ENCODE data around the gene SPTBN4. TPM values are rescaled to one million over a fixed set of nuclear protein-coding genes. Genes with fewer than 3 reads are reported as not detected.
"Not testable (repeated sequence)": the region's sequence is repeated elsewhere in the genome, so short reads cannot be mapped to it uniquely, and the experiment has no call there.

Gene SPTBN4
- total RNA-seq, 1 donor from 2014 or later = 1.3 TPM

DNA sequence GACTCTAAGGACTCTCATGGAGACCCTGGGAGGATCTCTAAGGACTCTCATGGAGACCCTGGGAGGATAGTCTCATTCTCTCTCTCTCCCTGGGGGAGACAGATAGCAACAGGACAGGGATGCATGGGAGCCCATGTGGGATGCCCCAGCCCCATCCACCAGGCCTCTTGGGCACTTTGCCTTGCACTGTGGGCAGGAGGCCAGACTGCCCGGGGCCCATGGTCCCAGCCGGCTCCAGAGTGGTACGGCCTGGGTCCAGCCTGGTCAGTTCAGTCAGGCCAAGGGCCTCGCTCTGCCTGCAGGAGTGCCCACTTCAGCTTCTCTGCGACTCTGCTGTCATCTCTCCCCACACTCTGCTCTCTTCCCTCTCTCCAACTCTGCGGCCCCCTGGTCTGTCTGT is 61.3 kb downstream of the SPTBN4 start:
- no peak for DNase-seq (ENCODE audit: low read depth)

DNA sequence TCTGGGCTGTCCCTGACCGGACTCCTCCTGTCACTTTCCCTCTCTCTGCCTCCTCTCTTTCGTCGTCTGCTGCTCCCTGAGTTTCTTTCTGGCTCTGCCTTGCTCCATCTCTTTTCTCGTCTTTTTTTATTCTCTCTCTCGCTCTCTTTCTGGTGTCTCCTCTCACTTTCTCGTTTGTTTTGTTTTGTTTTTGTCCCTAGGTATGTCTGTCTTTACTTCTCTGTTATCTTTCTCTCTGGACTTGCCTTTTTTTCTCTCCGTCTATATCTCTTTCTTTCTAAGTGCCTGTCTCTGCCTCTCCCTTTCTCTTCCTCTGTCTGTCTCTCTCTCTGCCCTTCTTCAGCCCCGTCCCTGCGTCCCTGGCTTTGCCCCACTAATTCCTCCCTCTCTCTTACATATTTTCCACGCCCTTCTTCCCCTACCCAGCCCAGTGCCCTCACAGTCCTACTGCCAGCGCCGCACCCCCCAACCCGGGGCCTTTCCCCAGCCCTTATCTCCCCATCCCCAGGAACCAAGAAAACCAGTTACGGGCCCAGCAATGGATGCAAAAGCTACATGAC is 61.8 kb downstream of the SPTBN4 start:
- DNase-seq (ENCODE audit: low read depth) = no peak

DNA sequence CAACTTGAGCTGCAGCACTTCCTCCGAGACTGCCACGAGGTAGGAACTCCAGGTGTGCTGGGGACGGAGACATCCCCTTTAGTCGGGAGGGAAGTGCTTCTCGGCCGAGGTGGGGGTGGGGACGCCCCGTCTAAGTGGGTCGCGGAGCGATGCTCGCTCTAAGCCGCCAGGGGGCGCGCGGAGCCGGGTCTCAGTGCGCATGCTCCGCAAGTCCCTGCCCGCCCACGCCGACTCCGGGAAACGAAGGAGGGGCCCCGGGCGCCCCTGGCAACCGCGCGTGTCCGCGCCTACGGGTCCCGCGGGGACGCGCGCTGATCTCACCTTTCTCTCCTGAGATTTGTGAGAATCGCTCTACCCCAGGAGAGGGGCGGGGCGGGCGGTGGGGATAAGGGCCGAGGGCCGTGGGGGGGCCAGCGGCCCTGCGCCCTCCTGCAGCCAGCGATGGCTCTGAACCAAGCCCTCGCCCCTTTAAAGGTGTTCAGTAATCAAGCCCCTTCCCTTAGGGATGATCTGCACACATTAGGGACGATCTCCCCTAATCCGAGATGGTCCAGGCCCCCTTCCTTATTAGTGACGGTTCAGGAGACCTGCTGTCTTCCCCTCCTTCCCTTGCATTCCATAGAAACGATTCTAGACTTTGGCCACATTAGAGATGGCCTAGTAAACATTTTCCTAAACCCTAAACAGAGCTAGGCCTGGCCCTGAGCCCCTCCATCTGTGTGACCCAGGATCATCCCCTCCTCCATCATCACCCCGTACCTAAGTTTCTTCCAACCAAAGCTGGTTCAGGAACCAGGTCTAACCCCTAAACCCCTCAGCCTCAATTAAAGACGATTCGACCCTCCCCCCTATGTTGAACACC is 62.5 kb downstream of the SPTBN4 start:
- DNase-seq (ENCODE audit: low read depth) = peak; percentile 72

DNA sequence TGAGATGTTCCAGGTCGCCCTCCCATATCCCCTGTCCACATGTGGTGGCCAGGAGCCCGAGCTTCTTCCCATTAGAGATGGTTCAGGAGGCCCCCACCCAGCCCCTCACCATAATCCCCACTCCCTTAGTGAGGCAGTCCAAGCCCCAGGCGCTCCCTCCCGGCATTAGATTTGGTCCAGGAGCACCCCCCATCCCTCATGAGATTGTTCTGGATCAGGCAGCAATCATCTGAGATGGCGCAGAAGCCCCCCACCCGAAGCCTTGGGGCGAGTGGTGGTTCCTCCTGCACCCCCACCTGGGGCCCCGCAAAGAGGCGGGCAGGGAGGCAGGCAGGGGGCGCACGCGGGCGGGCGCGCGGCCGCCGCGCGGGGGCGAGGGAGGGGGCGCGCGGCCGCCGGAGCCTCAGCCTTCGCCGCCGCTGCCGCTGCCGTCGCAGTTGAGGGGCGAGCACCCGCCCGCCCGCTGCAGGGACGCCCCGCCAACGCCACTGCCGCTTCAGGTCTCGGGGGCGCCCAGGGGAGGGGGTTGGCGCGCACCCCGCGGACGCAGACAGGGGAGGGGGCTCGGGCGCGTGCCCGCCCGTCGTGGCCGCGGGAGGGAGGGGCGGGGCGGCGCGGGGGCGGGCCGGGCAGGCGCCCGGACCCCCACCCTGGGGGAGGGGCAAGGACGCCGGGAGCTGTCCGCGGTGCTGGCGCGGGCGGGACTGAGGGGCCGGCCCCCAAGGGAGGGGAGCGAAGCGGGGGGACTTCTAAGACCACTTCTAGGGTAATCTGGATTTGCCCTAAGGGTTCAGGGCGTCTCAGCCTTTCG is 63.5 kb downstream of the SPTBN4 start:
- DNase-seq (ENCODE audit: low read depth) = no peak

DNA sequence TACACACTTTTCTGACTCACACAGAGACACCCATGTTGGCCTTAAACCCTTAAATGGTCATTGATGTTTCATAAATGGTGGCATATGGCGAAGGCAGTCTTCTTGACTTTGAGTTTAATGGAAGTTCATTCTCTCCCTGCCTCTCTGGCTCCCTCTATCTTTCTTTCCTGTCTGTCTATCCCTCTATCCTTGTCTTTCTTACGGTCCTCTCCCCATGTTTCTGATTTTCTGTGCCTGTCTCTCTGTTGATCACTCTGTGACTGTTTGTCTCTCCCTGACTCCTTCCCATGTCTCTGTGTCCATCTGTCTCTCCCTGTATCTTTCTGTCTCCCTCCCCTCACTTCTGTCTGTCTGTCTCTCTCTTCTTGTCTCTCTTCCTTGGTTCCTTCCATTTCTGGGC is 66.7 kb downstream of the SPTBN4 start:
- DNase-seq (ENCODE audit: low read depth) = no peak

DNA sequence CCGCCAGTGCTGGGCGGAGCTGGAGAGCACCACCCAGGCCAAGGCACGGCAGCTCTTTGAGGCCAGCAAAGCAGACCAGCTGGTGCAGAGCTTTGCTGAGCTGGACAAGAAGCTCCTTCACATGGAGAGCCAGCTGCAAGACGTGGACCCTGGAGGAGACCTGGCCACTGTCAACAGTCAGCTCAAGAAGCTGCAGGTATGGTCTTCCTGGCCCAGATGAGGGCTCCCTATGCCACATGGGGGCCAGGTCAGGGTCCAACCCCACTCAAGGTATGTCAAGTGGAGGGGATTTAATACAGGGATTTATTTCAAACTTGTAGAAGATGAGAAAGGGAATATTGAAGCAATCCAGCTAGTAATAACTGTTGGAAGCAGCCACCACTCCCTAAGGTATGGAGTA is 67.3 kb downstream of the SPTBN4 start:
- no peak for DNase-seq (ENCODE audit: low read depth)

DNA sequence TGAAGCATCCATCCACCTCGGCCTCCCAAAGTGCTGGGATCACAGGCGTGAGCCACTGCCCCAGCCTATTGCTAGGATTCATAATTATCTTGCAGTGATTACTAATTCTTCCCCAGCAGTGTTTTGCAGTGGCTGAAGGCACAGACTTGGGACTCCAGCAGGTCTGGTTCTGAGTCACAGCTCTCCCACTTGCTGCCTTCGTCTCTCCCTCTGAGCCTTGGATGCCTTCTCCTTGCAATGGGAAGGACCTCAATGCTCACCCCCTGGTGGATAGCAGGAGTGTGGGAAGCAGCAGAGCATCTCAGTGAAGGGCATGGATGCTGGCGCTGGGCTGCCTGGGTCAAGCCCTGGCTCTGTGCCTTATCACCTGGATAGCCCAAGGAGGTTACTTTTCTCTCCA is 72.3 kb downstream of the SPTBN4 start:
- no peak for DNase-seq (ENCODE audit: low read depth)

DNA sequence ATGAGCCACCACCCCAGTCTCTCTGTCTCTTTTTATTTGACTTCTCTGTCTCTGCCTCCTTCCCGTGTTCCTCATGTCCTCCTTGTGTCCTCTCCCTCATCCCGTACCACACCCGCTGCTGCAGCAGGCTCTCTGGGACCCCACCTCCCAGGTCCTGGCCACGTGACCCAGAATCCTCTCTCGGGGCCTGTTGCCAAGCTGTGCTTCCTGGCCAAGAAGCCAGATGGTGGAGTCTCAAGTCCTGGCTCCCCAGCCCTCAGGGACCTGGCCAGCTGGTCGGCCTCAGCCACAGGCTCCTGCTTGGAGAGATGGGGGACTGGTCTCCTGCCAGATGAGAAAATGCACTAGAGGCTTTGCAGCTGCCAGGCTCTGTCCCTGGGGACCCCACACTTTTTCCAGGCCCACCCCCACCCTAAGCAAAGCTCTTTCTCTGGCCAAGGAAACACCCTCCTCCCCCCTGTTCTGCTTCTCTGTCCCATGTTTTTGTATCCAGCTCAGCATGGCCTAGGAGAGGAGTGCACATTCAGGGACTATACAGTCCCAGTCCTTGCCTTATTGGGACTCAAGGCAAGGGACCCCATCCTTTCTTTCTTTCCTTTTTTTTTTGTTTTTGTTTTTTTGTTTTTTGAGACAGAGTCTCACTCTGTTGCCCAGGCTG is 75.5 kb downstream of the SPTBN4 start:
- peak; percentile 85 for DNase-seq (ENCODE audit: low read depth)

DNA sequence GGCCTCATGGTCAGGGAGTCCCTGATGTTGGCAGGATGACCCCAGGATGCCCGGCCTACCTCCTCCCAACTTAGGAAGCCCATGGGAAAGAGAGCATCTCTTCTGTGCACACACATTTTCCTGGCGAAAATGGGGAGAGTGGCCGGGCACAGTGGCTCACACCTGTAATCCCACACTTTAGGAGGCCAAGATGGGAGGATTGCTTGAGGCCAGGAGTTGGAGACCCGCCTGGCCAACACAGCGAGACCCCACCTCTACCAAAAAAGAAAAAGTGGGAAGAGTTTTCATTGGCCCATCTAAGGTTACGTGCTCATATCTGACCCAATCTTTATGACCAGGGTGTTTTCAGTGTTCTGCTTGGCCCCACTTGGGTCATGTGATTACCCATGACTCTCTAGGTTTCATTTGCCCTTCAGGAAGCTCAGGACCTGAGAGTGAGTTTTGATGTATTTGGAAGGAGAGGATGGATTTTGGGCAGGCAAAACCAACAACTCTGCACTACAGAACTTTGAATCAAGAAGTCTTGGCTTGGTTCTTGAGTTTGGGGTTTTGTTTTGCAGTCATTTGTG is 76.3 kb downstream of the SPTBN4 start:
- no peak for DNase-seq (ENCODE audit: low read depth)

DNA sequence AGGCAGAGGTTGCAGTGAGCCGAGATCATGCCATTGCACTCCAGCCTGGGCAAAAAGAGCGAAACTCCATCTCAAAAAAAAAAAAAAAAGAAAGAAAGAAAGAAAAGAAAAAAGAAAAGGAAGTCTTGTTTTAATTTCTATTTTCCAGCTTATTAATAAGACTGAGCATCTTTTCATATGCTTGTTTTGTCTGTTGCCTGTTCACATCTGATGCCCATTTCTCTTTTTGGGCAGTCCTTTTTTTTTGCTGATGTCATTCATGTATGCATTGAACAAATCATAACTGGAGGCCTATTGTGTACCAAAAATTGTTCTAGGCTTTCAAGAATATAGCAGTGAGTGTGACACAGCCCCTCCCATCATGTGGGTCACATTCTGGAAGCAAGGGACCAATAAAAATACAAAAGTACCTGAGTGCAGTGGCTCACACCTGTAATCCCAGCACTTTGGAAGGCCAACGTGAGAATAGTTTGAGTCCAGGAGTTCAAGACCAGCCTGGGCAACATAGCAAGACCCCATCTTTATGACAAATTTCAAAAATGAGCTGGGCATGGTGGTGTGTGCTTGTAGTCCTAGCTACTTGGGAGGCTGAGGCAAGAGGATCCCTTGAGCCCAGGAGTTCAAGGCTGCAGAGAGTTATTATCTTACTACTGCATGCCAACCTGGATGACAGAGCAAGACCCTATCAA is 79.5 kb downstream of the SPTBN4 start:
- not testable (repeated sequence) for DNase-seq (ENCODE audit: low read depth)

DNA sequence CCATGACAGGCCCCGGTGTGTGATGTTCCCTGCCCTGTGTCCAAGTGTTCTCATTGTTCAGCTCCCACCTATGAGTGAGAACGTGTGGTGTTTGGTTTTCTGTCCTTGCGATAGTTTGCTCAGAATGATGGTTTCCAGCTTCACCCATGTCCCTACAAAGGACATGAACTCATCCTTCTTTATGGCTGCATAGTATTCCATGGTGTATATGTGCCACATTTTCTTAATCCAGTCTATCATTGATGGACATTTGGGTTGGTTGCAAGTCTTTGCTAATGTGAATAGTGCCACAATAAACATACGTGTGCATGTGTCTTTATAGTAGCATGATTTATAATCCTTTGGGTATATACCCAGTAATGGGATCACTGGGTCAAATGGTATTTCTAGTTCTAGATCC is 80.4 kb downstream of the SPTBN4 start:
- DNase-seq (ENCODE audit: low read depth) = not testable (repeated sequence)

DNA sequence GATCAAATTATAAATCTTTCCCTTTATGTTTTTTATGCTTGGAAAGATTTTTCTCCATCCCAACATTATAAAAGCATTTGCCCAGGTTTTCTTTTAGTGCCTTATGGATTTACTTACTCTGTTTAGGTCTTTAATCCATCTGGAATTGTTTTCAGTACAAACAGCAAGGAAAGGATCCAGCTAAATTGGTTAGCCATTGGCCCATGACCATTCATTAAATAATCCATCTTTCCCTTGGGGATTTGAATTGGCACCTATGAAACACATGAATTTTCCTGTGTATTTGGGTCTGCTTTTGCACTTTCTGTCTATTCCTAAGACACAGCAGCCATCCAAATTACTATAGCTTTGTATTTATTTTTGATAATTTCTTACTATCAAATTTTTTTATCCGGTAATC is 81.0 kb downstream of the SPTBN4 start:
- DNase-seq (ENCODE audit: low read depth) = no peak

DNA sequence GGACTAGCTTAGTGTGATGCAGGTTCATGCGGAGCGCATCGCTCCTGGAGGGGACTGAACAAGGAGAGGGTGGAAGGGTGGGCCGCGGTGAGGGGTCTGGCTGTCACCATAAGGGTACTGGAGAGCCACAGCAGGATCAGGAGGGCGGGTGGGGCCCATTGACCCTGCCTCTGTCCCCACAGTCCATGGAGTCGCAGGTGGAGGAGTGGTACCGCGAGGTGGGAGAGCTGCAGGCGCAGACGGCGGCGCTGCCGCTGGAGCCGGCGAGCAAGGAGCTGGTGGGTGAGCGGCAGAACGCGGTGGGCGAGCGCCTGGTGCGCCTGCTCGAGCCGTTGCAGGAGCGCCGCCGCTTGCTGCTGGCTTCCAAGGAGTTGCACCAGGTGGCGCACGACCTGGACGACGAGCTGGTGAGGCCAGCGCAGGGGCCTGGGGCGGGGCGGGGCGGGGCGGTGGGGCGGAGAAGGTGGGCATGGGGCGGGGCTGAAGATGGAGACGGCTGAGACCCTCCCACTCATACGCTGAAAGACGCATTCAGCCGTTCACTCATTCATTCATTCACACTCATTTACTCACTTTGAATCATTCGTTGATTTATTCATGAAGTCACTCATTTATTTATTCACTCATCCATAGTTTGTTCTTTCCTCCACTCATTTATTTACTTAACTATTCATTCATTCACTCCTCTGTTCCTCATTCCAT is 82.4 kb downstream of the SPTBN4 start:
- DNase-seq (ENCODE audit: low read depth) = no peak

DNA sequence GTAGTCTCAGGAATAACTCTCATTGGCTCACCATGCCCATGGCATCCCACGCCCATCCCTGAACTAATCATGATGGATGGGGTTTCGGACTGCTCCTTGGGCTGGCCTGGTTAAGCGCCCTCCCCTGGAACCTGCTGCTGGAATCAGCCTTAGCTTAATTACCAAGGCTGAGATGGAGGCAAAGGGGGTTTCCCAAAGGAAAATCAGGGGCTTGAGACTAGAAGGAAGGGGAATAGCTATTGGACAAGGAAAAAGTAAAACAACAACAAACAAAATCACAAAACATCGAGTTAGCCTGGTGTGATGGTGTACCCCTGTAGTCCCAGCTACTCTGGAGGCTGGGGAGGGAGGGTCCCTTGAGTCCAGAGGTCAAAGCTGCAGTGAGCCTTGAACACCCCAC is 84.2 kb downstream of the SPTBN4 start:
- DNase-seq (ENCODE audit: low read depth) = no peak

DNA sequence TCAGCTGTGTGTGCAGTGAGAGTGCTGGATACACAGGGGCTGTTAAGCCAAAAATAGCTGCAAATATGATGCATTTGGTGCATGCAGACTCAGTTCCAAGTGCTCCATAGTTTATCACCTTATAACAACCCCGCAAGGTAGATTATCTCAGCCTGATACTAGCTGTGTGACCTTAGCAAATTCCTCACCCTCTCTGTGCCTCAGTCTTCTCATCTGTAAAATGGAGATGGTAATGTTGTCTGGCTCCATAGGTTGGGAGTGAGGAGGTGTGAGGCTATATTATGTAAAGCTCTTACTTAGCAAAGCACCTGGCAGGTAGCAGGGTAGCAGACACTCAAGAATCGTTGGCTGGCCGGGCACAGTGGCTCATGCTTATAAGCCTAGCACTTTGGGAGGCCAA is 86.0 kb downstream of the SPTBN4 start:
- no peak for DNase-seq (ENCODE audit: low read depth)

DNA sequence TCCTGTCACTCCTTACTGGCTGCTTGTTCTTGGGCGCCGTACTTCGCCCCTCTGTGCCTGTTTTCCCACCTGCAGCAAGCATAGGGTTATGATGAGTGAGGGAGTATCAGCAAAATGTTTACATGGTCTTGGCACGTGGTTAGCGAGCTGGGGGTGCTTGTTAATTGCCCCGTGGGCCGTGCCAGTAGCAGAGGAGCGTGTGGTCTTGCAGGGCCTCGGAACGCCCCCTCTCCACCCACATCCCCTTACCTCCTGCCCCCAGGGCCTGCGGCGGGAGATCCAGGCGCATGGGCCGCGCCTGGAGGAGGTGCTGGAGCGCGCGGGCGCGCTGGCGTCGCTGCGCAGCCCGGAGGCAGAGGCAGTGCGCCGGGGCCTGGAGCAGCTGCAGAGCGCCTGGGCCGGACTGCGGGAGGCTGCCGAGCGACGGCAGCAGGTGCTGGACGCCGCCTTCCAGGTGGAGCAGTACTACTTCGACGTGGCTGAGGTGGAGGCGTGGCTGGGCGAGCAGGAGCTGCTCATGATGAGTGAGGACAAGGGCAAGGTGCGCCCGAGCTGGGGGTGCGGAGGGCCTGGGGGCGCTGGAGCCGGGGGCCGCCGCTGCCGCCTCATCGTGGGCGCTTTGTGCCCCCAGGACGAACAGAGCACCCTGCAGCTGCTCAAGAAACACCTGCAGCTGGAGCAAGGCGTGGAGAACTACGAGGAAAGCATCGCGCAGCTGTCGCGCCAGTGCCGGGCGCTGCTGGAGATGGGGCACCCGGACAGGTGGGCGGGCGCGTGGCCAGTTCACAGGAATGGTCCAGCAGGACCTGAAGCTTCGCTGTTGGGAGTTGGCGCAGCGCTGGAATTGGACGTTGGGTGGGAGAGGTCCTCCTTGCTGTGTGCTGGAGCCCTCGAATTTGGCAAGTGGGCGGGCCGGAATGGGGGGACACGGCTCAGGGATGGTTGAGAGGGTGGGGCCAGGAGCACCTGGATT is 87.4 kb downstream of the SPTBN4 start:
- no peak for DNase-seq (ENCODE audit: low read depth)

DNA sequence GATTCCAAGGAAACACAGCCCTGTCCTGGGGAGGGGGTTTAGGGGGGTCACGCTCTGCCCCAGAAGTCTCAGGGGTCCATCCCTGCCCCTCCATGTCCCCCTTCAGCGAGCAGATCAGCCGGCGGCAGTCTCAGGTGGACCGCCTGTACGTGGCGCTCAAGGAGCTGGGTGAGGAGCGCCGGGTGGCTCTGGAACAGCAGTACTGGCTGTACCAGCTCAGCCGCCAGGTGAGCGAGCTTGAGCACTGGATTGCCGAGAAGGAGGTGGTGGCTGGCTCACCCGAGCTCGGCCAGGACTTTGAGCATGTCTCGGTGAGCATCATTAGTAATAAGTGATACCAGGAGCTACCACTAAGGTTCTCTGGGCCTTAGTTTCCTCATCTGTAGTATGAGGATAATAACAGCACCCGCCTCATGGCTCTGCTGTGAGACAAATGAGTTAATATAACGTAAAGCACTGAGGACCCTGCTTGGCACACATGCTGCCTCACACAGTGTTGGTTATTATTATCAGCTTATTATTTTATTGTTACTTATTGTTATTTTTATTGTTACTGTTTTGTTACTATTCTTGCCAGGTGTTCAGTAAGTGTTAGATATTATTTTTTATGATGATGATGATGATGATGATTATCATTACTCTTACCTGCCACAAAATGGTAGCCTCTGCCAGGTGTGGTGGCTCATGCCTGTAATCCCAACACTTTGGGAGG is 89.3 kb downstream of the SPTBN4 start:
- no peak for DNase-seq (ENCODE audit: low read depth)

DNA sequence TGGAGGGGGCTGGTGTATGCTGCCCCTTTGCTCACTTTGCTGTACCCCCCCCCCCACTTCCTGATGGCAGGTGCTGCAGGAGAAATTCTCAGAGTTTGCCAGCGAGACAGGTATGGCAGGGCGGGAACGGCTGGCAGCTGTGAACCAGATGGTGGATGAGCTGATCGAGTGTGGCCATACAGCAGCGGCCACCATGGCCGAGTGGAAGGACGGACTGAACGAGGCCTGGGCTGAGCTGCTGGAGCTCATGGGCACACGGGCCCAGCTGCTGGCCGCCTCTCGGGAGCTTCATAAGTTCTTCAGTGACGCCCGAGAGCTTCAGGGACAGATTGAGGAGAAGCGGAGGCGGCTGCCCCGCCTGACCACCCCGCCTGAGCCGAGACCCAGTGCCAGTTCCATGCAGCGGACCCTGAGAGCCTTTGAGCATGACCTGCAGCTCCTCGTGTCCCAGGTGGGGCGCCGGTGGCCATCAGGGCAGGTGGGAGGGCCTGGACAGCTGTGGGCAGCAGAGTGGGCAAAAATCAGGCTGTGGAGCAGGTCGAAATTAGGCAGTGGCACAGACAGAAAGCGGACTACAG is 90.2 kb downstream of the SPTBN4 start:
- no peak for DNase-seq (ENCODE audit: low read depth)

Data from myocyte (in vitro differentiated cells).